Neural progenitor cell (in vitro differentiated cells): Measurements from ENCODE around the gene DAPL1. TPM values are rescaled to one million over a fixed set of nuclear protein-coding genes. Genes with fewer than 3 reads are reported as not detected.

Source experiments
- DNase-seq: peaks from one replicate; pipeline ENCODE4 v3.0.0-alpha.2; 2016; ENCODE audit warnings: low spot score
- H2AFZ ChIP-seq: fragments of 200-600 bp; sonication (generic); replicated peaks from 2 replicates; pipeline ENCODE4 v1.6.1; 2016; ENCODE audit warnings: antibody characterized with exemption
- H3F3A ChIP-seq: fragments of 200-600 bp; sonication (generic); 2 replicates; pipeline ENCODE4 v1.6.1; 2016; ENCODE audit warnings: antibody characterized with exemption, low read depth
- H3K27ac ChIP-seq: fragments of 200-600 bp; sonication (generic); 2 replicates; pipeline ENCODE4 v1.5.1; 2016; ENCODE audit warnings: mild to moderate bottlenecking
- H3K27me3 ChIP-seq: fragments of 200-600 bp; sonication (generic); 2 replicates; pipeline ENCODE4 v1.6.1; 2016; ENCODE audit warnings: mild to moderate bottlenecking, moderate library complexity
- H3K36me3 ChIP-seq: fragments of 200-600 bp; sonication (generic); 2 replicates; pipeline ENCODE4 v1.5.1; 2016
- H3K4me1 ChIP-seq: fragments of 200-600 bp; sonication (generic); 2 replicates; pipeline ENCODE4 v1.6.1; 2016; ENCODE audit warnings: mixed run types
- H3K4me2 ChIP-seq: fragments of 200-600 bp; sonication (generic); 2 replicates; pipeline ENCODE4 v1.6.1; 2016
- H3K4me3 ChIP-seq: fragments of 200-600 bp; sonication (generic); 2 replicates; pipeline ENCODE4 v1.5.1; 2016
- H3K79me2 ChIP-seq: fragments of 200-600 bp; sonication (generic); 2 replicates; pipeline ENCODE4 v1.6.1; 2016; ENCODE audit warnings: low read depth
- H3K9ac ChIP-seq: fragments of 200-600 bp; sonication (generic); 2 replicates; pipeline ENCODE4 v1.6.1; 2016
- H3K9me3 ChIP-seq: fragments of 200-600 bp; sonication (generic); 2 replicates; pipeline ENCODE4 v1.5.1; 2016; ENCODE audit warnings: low read depth
- H4K20me1 ChIP-seq: fragments of 200-600 bp; sonication (generic); 2 replicates; pipeline ENCODE4 v1.6.1; 2016; ENCODE audit warnings: low read depth
- H3K27ac Mint-ChIP-seq: 3 replicates; pipeline ENCODE4 v1.8.0; 2021; ENCODE audit warnings: mixed read lengths
- H3K27me3 Mint-ChIP-seq: 2 replicates; pipeline ENCODE4 v1.8.0; 2022; ENCODE audit warnings: low read depth, mild to moderate bottlenecking, inconsistent platforms, moderate library complexity, mixed read lengths; ENCODE audit not compliant: insufficient read depth
- H3K36me3 Mint-ChIP-seq: 3 replicates; pipeline ENCODE4 v1.8.0; 2021; ENCODE audit warnings: mixed read lengths
- H3K4me1 Mint-ChIP-seq: 3 replicates; pipeline ENCODE4 v1.8.0; 2021; ENCODE audit warnings: mixed read lengths
- H3K4me3 Mint-ChIP-seq: 3 replicates; pipeline ENCODE4 v1.8.0; 2021; ENCODE audit warnings: mild to moderate bottlenecking, moderate library complexity, mixed read lengths
- H3K9me3 Mint-ChIP-seq: 3 replicates; pipeline ENCODE4 v1.8.0; 2020; ENCODE audit warnings: mixed read lengths
- CTCF ChIP-seq: fragments of 200-600 bp; sonication (generic); IDR thresholded peaks from 2 replicates; pipeline ENCODE4 v1.5.1; 2017; ENCODE audit warnings: antibody characterized with exemption, mild to moderate bottlenecking
- EZH2 ChIP-seq: fragments of 200-600 bp; sonication (generic); IDR thresholded peaks from 2 replicates; pipeline ENCODE4 v1.6.1; 2017; ENCODE audit warnings: antibody characterized with exemption, mild to moderate bottlenecking, moderate library complexity
- EZH2phosphoT487 ChIP-seq: fragments of 200-600 bp; sonication (generic); IDR thresholded peaks from 2 replicates; pipeline ENCODE4 v1.6.1; 2017; ENCODE audit warnings: antibody characterized with exemption
- total RNA-seq: library from RNA; depleted of rRNA; stranded (reverse); fragments of >200 nt; gene quantifications from 2 replicates; pipeline ENCODE4 v1.2.3, GENCODE V29; 2015; ENCODE audit warnings: low replicate concordance

Gene DAPL1
- total RNA-seq, 1 donor from 2014 or later = not detected

DNA sequence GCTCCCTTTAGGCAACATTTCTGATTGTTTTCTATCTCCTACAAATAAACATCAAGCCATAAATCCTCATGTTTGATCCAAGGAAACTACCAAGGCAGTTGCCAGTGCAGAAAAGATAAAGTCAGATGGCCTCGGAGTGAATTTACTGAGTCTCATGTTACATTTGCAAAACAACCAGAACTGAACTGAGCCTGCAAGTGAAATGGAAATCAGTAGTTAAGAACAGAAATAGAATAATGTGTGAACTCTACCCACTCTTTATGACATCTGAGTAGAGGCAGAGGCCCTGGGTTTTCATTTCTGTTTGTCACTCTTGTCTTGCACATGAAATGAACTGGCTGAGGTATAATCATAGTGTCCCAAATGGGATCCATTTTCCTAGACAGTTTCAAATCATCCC, 20.4 kb upstream of the DAPL1 start:
- TF ChIP-seq EZH2phosphoT487 (no peak), EZH2 (no peak), CTCF (no peak)
- no peak overlapping the region for H3K27ac Mint-ChIP-seq
- Histone ChIP-seq H3K9me3 (no peaks in the 10 kb centered on the region), H3K27ac (no peak overlapping the region), H3K4me2 (no peak overlapping the region), H2AFZ (no peak overlapping the region), H3K4me3 (no peak overlapping the region), H3K36me3 (no peaks in the 10 kb centered on the region), H3K4me1 (no peaks in the 10 kb centered on the region), H4K20me1 (no peaks in the 10 kb centered on the region), H3F3A (no peaks in the 10 kb centered on the region), H3K9ac (no peak overlapping the region), H3K79me2 (no peaks in the 10 kb centered on the region), H3K27me3 (no peaks in the 10 kb centered on the region)
- no peak overlapping the region for H3K4me3 Mint-ChIP-seq
- no peaks in the 10 kb centered on the region for H3K9me3 Mint-ChIP-seq
- DNase-seq = no peak
- H3K4me1 Mint-ChIP-seq = no peaks in the 10 kb centered on the region
- H3K36me3 Mint-ChIP-seq = no peaks in the 10 kb centered on the region
- peaks cover 4% of the 10 kb centered on the region for H3K27me3 Mint-ChIP-seq

DNA sequence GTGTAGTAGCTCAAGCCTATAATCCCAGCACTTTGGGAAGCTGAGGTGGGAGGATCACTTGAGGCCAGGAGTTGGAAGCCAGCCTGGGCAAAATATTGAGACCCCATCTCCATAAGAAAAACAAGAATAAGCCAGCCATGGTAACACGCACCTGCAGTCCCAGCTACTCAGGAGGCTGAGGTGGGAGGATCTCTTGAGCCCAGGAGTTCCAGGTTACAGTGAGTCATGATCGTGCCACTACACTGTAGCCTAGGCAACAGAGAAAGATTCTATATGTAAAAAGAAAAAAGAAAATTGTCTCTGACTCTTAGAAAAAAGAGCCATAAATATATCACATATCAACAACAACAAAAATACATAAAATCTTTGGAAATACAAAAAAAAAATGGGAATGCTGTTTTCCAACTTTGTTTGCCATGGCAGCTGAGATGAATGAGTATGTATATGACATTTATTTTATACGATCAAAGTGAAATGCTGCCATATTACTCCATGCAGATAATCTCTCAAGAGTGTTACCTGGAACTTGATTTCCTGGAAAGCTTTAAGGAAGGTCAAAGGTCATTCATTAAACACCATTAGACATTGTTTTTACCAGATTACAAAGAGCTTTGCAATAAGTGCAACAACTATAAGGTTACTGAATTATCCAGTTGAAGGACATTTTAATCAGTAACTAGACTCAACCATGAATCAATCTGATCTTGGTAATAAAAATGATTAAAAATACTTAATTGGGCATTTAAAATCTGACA, 19.7 kb upstream of the DAPL1 start:
- Histone ChIP-seq H3K27me3 (no peaks in the 10 kb centered on the region), H3K9ac (no peak overlapping the region), H3K36me3 (no peaks in the 10 kb centered on the region), H3K9me3 (no peaks in the 10 kb centered on the region), H4K20me1 (no peaks in the 10 kb centered on the region), H3K79me2 (no peaks in the 10 kb centered on the region), H3K4me3 (no peak overlapping the region), H2AFZ (no peak overlapping the region), H3F3A (no peaks in the 10 kb centered on the region), H3K4me1 (no peaks in the 10 kb centered on the region), H3K4me2 (no peak overlapping the region), H3K27ac (no peak overlapping the region)
- Mint-ChIP-seq H3K4me1 (no peaks in the 10 kb centered on the region), H3K4me3 (no peak overlapping the region), H3K27ac (no peak overlapping the region), H3K27me3 (peaks cover 4% of the 10 kb centered on the region), H3K36me3 (no peaks in the 10 kb centered on the region), H3K9me3 (no peaks in the 10 kb centered on the region)
- TF ChIP-seq CTCF (no peak), EZH2phosphoT487 (no peak), EZH2 (no peak)
- DNase-seq = no peak

DNA sequence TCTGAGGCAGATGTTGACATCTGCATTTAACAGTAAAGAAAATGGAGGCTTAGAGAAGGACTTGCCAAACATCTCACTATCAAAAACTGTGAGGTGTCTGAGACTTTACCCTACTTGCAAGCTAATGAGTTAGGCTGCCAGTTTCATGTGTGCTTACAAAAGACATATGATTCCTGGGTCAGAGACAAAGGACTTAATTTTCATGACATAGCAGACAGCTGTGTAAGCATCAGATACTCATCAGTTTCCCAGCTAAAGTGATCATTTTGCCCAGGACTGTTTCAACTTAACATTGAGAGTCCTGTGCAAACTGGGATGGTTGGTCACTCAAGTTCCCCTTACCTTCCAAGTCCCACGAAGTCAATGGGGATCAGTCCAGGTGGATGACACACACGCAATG, 18.9 kb upstream of the DAPL1 start:
- Mint-ChIP-seq H3K9me3 (no peaks in the 10 kb centered on the region), H3K4me3 (no peak overlapping the region), H3K27ac (no peak overlapping the region), H3K36me3 (no peaks in the 10 kb centered on the region), H3K4me1 (no peaks in the 10 kb centered on the region), H3K27me3 (peaks cover 3% of the 10 kb centered on the region)
- no peak overlapping the region for H3K4me2 ChIP-seq
- no peaks in the 10 kb centered on the region for H3K27me3 ChIP-seq
- DNase-seq = no peak
- no peaks in the 10 kb centered on the region for H4K20me1 ChIP-seq
- H3K4me1 ChIP-seq = no peaks in the 10 kb centered on the region
- TF ChIP-seq EZH2phosphoT487 (no peak), CTCF (no peak), EZH2 (no peak)
- H3K79me2 ChIP-seq = no peaks in the 10 kb centered on the region
- H3K4me3 ChIP-seq = no peak overlapping the region
- no peaks in the 10 kb centered on the region for H3F3A ChIP-seq
- no peak overlapping the region for H3K27ac ChIP-seq
- H3K36me3 ChIP-seq = no peaks in the 10 kb centered on the region
- H3K9me3 ChIP-seq = no peaks in the 10 kb centered on the region
- no peak overlapping the region for H3K9ac ChIP-seq
- H2AFZ ChIP-seq = no peak overlapping the region
